HL-60 (cell line): Measurements from ENCODE around the gene PALLD.

Experiments used
- DNase-seq, 2 experiments: peaks; one replicate each; pipeline ENCODE4 v3.0.0-alpha.2; 2010 to 2020; ENCODE audit warnings: low read depth in 1 of 2, low spot score in 1 of 2
- H3K27ac ChIP-seq: fragments of 250-450 bp; sonication (Bioruptor Pico); replicated peaks from 2 replicates; pipeline ENCODE4 v1.5.1; 2020; ENCODE audit warnings: mild to moderate bottlenecking, moderate library complexity
- H3K27me3 ChIP-seq: fragments of 250-450 bp; sonication (Bioruptor Pico); 2 replicates; pipeline ENCODE4 v1.5.1; 2021; ENCODE audit warnings: mild to moderate bottlenecking, moderate library complexity; ENCODE audit not compliant: insufficient read depth, poor library complexity, severe bottlenecking
- H3K4me3 ChIP-seq: replicated peaks from 2 replicates; pipeline ENCODE4 v1.5.1; 2011; ENCODE audit warnings: mild to moderate bottlenecking, control low read depth, low read length; ENCODE audit not compliant: insufficient read depth
- GABPA ChIP-seq: IDR thresholded peaks from 2 replicates; pipeline ENCODE4 v1.6.1; 2012; ENCODE audit warnings: low read depth
- POLR2AphosphoS5 ChIP-seq: IDR thresholded peaks from 2 replicates; pipeline ENCODE4 v1.6.1; 2012; ENCODE audit warnings: low read depth
- SPI1 ChIP-seq: IDR thresholded peaks from 2 replicates; pipeline ENCODE4 v1.6.1; 2012; ENCODE audit warnings: low read depth, mild to moderate bottlenecking, borderline replicate concordance
- TF ChIP-seq, protein P1 (sequence below): IDR thresholded peaks from one replicate; pipeline ENCODE4 v1.5.1; 2011; ENCODE audit warnings: low read length, control low read depth, inconsistent platforms; ENCODE audit not compliant: insufficient read depth
- TF ChIP-seq, protein P2 (sequence below): IDR thresholded peaks from 2 replicates; pipeline ENCODE4 v1.6.1; 2012; ENCODE audit warnings: low read depth; ENCODE audit not compliant: insufficient replicate concordance

The PALLD gene

DNA sequence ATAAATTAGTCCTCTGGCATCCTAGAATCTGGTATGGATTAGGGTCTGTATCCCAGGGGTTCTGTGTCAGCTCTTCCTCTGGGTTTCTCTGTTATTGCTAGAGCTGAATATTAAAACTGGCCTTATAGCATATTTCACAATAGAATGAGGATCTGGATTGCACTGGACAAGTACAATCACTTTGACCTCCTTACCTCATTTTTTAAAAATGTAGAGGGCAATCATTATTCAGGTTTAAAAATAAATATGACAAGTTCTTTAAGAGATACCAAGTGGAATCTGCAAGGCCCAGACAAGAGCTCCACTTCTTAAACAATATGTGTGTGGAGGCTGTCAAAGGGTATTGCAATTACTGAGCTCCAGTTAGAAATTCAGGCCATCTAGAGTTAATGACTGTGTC is 1.4 kb downstream of the PALLD start:
- H3K27ac ChIP-seq: no peak overlapping the region
- H3K27me3 ChIP-seq: no peaks in the 10 kb centered on the region
- TF ChIP-seq POLR2AphosphoS5 (no peak), SPI1 (no peak)
- TF ChIP-seq, protein P1, sequence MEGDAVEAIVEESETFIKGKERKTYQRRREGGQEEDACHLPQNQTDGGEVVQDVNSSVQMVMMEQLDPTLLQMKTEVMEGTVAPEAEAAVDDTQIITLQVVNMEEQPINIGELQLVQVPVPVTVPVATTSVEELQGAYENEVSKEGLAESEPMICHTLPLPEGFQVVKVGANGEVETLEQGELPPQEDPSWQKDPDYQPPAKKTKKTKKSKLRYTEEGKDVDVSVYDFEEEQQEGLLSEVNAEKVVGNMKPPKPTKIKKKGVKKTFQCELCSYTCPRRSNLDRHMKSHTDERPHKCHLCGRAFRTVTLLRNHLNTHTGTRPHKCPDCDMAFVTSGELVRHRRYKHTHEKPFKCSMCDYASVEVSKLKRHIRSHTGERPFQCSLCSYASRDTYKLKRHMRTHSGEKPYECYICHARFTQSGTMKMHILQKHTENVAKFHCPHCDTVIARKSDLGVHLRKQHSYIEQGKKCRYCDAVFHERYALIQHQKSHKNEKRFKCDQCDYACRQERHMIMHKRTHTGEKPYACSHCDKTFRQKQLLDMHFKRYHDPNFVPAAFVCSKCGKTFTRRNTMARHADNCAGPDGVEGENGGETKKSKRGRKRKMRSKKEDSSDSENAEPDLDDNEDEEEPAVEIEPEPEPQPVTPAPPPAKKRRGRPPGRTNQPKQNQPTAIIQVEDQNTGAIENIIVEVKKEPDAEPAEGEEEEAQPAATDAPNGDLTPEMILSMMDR: no peak

DNA sequence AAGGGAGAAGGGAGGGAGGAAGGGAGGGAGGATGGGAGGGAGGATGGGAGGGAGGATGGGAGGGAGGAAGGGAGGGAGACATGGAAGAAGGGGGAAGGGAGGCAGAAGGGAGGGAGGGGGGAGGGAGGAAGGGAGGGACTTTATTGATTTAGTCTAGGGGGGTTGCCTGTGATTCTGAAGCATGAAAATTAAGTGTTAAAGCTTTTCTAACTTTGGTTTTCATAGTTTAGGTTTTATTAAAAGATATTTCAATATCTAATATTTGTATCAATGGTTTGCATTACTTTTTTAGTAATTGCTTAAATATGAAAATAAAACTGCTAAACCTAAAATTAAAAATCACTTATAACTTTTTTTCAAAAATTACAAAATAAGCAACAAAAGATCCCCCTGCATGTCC is 2.4 kb downstream of the PALLD start:
- TF ChIP-seq GABPA: no peak
- no peak for TF ChIP-seq SPI1
- no peak for TF ChIP-seq POLR2AphosphoS5
- TF ChIP-seq, protein P2, sequence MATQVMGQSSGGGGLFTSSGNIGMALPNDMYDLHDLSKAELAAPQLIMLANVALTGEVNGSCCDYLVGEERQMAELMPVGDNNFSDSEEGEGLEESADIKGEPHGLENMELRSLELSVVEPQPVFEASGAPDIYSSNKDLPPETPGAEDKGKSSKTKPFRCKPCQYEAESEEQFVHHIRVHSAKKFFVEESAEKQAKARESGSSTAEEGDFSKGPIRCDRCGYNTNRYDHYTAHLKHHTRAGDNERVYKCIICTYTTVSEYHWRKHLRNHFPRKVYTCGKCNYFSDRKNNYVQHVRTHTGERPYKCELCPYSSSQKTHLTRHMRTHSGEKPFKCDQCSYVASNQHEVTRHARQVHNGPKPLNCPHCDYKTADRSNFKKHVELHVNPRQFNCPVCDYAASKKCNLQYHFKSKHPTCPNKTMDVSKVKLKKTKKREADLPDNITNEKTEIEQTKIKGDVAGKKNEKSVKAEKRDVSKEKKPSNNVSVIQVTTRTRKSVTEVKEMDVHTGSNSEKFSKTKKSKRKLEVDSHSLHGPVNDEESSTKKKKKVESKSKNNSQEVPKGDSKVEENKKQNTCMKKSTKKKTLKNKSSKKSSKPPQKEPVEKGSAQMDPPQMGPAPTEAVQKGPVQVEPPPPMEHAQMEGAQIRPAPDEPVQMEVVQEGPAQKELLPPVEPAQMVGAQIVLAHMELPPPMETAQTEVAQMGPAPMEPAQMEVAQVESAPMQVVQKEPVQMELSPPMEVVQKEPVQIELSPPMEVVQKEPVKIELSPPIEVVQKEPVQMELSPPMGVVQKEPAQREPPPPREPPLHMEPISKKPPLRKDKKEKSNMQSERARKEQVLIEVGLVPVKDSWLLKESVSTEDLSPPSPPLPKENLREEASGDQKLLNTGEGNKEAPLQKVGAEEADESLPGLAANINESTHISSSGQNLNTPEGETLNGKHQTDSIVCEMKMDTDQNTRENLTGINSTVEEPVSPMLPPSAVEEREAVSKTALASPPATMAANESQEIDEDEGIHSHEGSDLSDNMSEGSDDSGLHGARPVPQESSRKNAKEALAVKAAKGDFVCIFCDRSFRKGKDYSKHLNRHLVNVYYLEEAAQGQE: no peak
- TF ChIP-seq, protein P1: no peak
- DNase-seq: peak in 1 of 2 experiments; percentile 41
- no peaks in the 10 kb centered on the region for H3K27me3 ChIP-seq

More for the DNA sequence above, 1.4 kb downstream of the PALLD start:
- no peak overlapping the region for H3K4me3 ChIP-seq
- DNase-seq: no peak

DNA sequence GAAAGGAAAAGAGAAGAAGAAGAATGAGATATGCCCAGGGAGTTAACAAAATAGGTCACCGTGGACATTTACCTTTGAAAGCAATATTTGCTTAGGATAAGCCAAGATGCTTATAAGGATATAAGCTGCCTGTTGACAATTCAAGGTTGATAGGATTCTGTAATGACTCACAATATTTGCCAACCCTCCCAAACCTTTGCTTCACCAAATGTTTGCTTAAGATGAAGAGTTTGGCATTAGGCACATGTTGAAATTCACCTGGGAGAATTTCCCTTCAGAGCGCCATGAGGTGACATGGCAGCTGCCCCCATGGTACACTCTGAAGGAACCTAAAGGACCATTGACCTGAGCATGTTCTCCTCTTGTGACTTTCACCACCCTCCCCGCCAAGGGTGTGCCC is 4.6 kb downstream of the PALLD start:
- H3K27me3 ChIP-seq: no peaks in the 10 kb centered on the region
- H3K4me3 ChIP-seq: no peak overlapping the region
- no peak overlapping the region for H3K27ac ChIP-seq
- DNase-seq: no peak
- TF ChIP-seq SPI1 (no peak), GABPA (no peak), POLR2AphosphoS5 (no peak)
- TF ChIP-seq, protein P1: no peak
- TF ChIP-seq, protein P2: no peak

More for the DNA sequence above, 2.4 kb downstream of the PALLD start:
- no peak overlapping the region for H3K4me3 ChIP-seq
- H3K27ac ChIP-seq: no peak overlapping the region

DNA sequence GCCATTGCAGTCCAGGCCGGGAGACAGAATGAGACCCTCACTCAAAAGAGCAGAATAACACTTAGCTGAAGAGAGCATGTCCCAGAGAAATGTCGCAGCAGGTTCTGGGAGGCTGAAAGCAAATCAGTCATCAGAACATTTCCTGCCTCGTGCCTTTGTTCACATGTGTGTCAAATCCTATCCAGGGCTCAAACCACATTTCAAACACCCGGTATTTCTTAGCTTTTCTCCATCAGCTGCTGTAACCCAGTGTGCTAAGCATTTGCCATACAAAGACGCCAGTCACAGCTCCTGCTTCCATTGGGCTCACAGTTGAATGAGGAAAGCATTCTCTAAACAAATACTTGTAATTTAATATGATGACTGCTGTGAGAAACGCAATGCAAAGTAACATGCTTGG is 6.0 kb downstream of the PALLD start:
- Histone ChIP-seq H3K27me3 (no peaks in the 10 kb centered on the region), H3K4me3 (no peak overlapping the region), H3K27ac (peak overlapping the region; percentile 51)
- no peak for DNase-seq
- TF ChIP-seq, protein P1: no peak
- TF ChIP-seq SPI1: no peak
- TF ChIP-seq, protein P2: no peak
- no peak for TF ChIP-seq GABPA
- TF ChIP-seq POLR2AphosphoS5: no peak
